GM18870 (cell line): Measurements from ENCODE around the gene ASF1B.

Source experiments
- ATAC-seq: cut with Tn5 transposase; IDR thresholded peaks from one replicate; pipeline ENCODE4 v1.9.1; 2021; ENCODE audit warnings: moderate library complexity; ENCODE audit not compliant: unreplicated experiment

The ASF1B gene

GRCh38 chr19:14112051-14112808, 24.2 kb downstream of the ASF1B start:
- ATAC-seq, result no peak

GRCh38 chr19:14111486-14111885, 24.9 kb downstream of the ASF1B start:
- no peak for ATAC-seq

- ATAC-seq, result no peak
These were observed 25.7 kb downstream of the ASF1B start for GRCh38 chr19:14110650-14111049.

GRCh38 chr19:14107581-14108461, 28.6 kb downstream of the ASF1B start:
- no peak for ATAC-seq

GRCh38 chr19:14106840-14107239, 29.5 kb downstream of the ASF1B start:
- ATAC-seq, result no peak

GRCh38 chr19:14105680-14106079, 30.7 kb downstream of the ASF1B start:
- ATAC-seq, result no peak

- ATAC-seq, result no peak
These were observed 33.1 kb downstream of the ASF1B start for GRCh38 chr19:14103310-14103709.

GRCh38 chr19:14102756-14103155, 33.6 kb downstream of the ASF1B start:
- no peak for ATAC-seq

- no peak for ATAC-seq
These were observed 34.2 kb downstream of the ASF1B start for GRCh38 chr19:14102102-14102696.

- no peak for ATAC-seq
These were observed 35.3 kb downstream of the ASF1B start for GRCh38 chr19:14101003-14101545.

GRCh38 chr19:14097532-14098151, 38.7 kb downstream of the ASF1B start:
- no peak for ATAC-seq

- ATAC-seq, result no peak
These were observed 40.0 kb downstream of the ASF1B start for GRCh38 chr19:14096272-14096992.

GRCh38 chr19:14094854-14095253, 41.5 kb downstream of the ASF1B start:
- ATAC-seq, result no peak

- ATAC-seq, result no peak
These were observed 43.1 kb downstream of the ASF1B start for GRCh38 chr19:14093117-14093823.

- no peak for ATAC-seq
These were observed 44.5 kb downstream of the ASF1B start for GRCh38 chr19:14091813-14092462.

- no peak for ATAC-seq
These were observed 45.1 kb downstream of the ASF1B start for GRCh38 chr19:14091081-14091812.

GRCh38 chr19:14090509-14091080, 45.8 kb downstream of the ASF1B start, which contains the start of gene SAMD1:
Gene SAMD1 (minus strand): TSS chr19:14090751.
- ATAC-seq, result no peak
